ENCODE results near the gene OR5AK2.

DNA sequence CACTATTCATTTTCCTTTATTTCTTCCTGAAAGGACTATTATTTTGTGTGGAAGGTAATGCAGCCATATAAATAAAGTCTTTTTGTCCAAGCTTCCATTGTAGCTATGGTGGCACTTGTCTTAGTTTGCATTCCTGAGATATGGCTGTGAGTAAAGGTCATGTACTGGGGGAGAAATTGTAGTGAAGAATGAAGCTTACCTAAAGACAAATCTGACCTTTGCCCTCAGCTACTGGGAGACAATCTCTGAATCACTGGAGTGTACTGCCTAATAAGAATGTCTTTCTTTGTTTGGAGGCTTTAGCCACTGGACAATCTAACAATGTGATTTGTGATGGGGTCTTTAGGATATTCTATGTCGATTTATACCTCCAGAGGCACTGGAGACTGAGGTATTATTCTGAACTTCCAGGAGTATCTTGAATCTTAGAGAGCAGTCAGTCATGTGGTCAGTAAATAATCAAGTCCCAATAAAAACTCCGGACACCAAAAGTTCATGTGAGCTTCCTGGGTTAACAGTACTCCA is 39.7 kb upstream of the OR5AK2 start:
- TF ChIP-seq, protein P1, sequence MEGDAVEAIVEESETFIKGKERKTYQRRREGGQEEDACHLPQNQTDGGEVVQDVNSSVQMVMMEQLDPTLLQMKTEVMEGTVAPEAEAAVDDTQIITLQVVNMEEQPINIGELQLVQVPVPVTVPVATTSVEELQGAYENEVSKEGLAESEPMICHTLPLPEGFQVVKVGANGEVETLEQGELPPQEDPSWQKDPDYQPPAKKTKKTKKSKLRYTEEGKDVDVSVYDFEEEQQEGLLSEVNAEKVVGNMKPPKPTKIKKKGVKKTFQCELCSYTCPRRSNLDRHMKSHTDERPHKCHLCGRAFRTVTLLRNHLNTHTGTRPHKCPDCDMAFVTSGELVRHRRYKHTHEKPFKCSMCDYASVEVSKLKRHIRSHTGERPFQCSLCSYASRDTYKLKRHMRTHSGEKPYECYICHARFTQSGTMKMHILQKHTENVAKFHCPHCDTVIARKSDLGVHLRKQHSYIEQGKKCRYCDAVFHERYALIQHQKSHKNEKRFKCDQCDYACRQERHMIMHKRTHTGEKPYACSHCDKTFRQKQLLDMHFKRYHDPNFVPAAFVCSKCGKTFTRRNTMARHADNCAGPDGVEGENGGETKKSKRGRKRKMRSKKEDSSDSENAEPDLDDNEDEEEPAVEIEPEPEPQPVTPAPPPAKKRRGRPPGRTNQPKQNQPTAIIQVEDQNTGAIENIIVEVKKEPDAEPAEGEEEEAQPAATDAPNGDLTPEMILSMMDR (conservative IDR thresholded peaks at IDR 0.05; ENCODE audit: low read length), result no peak
- TF ChIP-seq EZH2phosphoT487 (IDR thresholded peaks at IDR 0.05; ENCODE audit: borderline replicate concordance), result no peak
